Panc1 (cell line): Measurements from ENCODE around the gene HNF4A.

Experiments used
- CTCF ChIP-seq: fragments of 450-650 bp; IDR thresholded peaks from 2 replicates; pipeline ENCODE4 v1.5.1; 2017; ENCODE audit warnings: mild to moderate bottlenecking
- POLR2AphosphoS5 ChIP-seq: IDR thresholded peaks from 2 replicates; pipeline ENCODE4 v1.6.1; 2012; ENCODE audit warnings: mild to moderate bottlenecking, low read depth, low read length, moderate library complexity
- REST ChIP-seq, 2 experiments: IDR thresholded peaks; 2 replicates each; pipeline ENCODE4 v1.6.1; 2011 to 2012; ENCODE audit warnings: low read depth in 2 of 2, control low read depth in 1 of 2, low read length in 1 of 2, mild to moderate bottlenecking in 1 of 2, moderate library complexity in 1 of 2; ENCODE audit not compliant: insufficient read depth in 1 of 2
- SIN3A ChIP-seq: IDR thresholded peaks from 2 replicates; pipeline ENCODE4 v1.6.1; 2012; ENCODE audit warnings: low read depth, mild to moderate bottlenecking, low read length, moderate library complexity, borderline replicate concordance; ENCODE audit not compliant: insufficient read depth
- TCF7L2 ChIP-seq: IDR thresholded peaks from 2 replicates; pipeline ENCODE4 v1.6.1; 2011; ENCODE audit warnings: mild to moderate bottlenecking, low read depth, low read length, inconsistent platforms

GRCh38 chr20:44459271-44459670 lies 103.8 kb downstream of the HNF4A start:
- TF ChIP-seq CTCF (no peak), REST (IDR thresholded peaks at IDR 0.05; ENCODE audit: insufficient read depth in 1 of 2, low read depth in 2 of 2, low read length in 1 of 2) (no peak), TCF7L2 (no peak), POLR2AphosphoS5 (no peak), SIN3A (no peak)
